Inflammatory macrophage (primary cell): Measurements from ENCODE around the gene OAS3.
"Not testable (repeated sequence)": the region's sequence is repeated elsewhere in the genome, so short reads cannot be mapped to it uniquely, and the experiment has no call there.

Source experiments
- DNase-seq, 2 donors: peaks; one replicate each; pipeline ENCODE4 v3.0.0-alpha.2; 2020 to 2022

Gene OAS3

DNA sequence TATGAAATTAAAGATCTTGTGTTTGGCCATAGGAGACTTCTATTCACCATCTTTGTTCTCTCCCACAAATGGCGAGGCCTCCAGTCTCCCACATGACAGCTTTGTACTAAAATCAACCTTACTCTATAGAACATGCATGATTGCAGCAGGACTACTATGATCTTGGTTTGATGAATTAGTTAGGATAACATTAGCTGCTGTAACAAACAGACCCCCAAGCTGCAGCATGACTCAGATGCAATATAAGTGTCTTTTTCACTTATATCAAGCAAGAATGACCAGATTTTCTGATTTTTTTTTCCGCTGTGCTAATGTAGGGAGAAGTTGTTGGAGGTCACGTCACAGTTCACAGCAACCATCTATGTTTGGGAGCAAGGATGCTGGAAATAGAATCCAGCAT, 10.8 kb upstream of the OAS3 start:
- no peak for DNase-seq

DNA sequence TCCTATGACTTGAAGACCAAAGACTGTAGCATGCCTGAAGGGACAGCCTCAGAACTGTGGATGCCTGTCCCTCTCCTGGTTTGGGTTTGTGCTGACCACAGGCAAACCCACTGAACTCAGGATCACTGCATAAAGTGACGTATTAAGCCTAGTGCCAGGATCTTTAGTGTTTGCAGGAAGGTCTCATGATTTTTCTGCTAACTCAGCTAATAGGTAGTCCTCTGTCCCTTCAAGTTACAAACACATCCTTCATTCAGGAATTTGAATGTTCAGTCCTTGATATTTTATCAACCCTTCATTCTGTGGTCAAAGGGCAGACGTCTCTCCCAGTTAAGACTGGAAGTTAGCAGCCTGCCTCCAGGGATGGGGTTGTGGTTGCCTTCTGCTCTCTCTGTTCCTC, 10.3 kb upstream of the OAS3 start:
- DNase-seq = no peak

GRCh38 chr12:112928978-112929377, 9.3 kb upstream of the OAS3 start:
- DNase-seq = no peak

DNA sequence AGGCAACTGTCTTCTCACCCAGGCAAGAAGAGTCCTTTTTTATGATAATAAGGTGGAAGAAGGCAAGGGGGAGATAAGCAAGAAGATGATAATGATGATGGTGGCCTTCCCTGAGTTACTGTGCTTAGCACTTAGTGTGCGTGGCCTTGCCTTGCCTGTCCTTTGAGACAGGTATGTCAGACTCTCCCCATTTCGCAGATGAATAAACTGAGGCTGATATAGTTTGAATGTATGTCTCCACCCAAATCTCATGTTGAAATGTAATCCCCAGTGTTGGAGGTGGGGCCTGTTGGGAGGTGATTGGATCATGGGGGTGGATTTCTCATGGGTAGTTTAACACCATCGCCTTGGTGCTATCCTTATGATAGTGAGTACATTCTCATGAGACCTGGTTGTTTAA, 8.6 kb upstream of the OAS3 start:
- DNase-seq = no peak

DNA sequence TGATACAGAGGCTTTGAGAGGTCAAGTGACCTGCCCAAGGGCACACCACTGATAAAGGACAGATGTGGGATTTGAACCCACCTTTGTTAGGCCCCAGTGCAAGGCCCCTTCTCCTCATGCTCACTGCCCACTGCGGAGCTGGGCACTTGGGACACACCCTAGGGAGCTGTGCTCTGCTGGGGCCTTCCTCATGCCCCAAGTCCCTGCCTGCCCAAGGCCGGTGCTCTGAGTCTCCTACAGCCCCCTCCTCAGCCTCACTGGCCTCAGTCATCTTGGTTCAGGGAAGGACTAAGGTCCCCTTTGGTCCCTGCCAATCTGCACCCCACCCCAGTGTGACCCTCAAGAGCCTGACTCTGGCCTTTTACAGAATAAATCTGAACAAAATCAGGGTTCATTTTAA, 7.9 kb upstream of the OAS3 start:
- no peak for DNase-seq

DNA sequence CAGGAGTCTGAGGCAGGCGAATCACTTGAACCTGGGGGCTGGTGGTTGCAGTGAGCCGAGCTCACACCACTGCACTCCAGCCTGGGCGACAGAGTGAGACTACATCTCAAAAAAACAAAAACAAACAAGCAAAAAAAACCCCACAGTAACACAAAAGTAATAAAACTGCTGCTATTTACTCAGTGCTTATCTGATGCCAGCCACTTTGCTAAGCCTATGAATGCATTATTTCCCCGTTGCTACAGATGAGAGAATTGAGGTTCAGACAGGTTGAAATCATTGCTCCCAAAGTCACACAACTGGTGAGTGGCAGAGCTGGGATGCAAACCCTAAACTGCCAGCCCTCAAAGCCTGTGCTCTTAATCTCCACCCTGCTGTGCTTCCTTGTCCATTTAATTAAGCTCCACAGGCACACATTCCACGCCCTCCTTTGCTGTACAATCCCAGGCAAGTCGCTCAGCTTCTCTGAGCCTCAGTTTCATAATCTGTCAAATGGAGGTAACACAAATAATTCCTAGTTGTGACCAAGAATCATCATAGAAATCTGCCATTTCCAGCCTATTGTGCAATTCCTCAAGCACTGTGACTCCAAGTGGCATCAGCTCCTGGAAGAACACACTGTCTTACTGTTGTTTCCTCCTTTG, 5.7 kb upstream of the OAS3 start:
- DNase-seq = no peak

- peak; percentile 24 to 59 for DNase-seq
Measured at GRCh38 chr12:112933129-112933505, 5.2 kb upstream of the OAS3 start.

GRCh38 chr12:112936264-112936663, 2.0 kb upstream of the OAS3 start:
- DNase-seq = no peak

GRCh38 chr12:112936927-112937326, 1.3 kb upstream of the OAS3 start:
- DNase-seq = no peak

DNA sequence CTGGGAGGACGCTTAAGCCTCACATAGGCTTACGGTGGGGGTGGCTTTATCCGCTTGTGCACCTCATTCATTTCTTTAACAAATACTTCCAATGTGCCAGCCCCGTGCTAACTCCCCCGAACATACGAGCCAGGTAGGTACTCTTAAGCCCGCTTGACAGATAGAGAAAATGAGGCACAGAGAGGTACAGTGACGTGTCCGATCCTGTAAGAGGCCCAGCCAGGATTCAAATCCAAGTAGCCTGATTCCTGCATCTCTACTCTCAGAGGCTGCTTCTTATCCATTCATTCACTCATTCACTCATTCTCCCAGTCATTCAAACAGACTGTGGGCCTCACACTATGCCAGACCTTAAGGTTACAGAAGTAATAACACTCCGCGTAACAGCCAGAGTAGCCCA, 477 bp downstream of the OAS3 start:
- DNase-seq = no peak

DNA sequence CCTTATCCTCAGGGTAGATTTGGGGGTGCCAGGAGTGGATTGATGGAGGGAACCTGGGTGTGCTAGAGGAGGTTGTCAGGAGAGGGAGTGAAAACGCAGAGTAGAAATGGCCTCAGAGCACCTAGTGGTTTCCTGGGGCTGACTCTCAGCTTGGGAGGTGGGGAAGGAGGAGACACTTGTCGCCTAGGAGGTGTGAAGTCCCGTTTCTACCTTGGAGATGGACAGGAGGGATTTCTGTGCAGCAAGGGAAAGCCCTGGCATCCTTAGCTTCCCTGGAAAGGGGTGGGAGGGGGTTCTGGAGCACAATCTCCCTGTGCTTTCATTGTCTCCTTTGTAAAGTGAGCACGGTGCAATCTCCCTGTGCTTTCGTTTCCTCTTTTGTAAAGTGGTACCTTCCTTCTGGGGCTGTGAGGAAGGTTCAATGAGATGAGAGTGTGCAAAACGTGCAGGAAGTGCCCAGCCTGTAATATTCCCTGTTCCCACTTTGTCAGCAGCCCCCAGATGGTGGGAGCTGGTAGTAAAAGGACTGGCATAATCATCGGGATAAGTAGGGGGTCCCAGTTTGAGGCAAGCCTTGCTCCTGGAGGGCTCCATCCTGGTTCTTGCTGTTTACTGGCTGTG, 1.6 kb downstream of the OAS3 start:
- peak in 1 of 2 donors; percentile 8 for DNase-seq

DNA sequence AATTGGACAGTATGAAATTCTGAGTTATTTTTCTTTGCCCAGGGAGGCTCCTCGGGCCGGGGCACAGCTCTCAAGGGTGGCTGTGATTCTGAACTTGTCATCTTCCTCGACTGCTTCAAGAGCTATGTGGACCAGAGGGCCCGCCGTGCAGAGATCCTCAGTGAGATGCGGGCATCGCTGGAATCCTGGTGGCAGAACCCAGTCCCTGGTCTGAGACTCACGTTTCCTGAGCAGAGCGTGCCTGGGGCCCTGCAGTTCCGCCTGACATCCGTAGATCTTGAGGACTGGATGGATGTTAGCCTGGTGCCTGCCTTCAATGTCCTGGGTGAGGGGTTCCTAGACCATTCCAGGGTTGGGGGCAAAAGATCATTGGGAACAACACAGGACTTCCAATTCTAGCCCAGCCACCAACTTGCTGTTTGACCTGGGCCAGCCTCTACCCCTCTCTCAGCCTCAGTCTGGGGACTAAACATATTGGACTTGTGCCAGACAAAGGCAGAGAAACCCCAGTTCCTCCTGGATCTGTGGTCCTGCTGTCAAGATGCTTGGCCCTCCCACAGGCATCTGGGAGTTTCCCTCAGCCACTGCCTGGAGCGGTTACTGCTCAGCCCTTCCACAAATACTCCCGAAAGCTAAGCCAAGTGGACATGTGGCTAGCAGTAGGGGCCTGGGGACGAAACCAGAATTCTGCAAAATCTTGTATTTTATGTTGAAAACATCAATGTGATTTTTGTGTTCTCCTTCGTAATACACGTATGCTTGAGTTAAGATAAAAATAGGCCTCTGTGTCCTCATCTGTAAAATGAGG, 3.5 kb downstream of the OAS3 start:
- no peak for DNase-seq

DNA sequence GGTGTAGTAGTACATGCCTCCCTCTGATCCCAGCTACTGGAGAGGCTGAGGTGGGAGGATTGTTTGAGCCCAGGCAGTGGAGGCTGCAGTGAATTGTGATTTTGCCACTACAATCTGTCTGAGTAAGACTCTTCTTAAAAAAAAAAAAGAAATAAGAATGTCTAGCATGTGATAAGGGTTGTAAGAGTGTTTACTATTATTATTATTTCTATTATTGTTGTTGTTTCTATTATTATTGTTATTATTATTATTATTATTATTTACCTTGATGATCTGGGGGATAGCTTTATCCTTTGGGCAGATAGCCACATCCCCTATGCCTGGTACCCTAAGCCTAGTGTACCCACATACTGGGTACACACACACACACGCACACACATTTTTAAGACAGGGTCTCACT, 4.3 kb downstream of the OAS3 start:
- no peak for DNase-seq

DNA sequence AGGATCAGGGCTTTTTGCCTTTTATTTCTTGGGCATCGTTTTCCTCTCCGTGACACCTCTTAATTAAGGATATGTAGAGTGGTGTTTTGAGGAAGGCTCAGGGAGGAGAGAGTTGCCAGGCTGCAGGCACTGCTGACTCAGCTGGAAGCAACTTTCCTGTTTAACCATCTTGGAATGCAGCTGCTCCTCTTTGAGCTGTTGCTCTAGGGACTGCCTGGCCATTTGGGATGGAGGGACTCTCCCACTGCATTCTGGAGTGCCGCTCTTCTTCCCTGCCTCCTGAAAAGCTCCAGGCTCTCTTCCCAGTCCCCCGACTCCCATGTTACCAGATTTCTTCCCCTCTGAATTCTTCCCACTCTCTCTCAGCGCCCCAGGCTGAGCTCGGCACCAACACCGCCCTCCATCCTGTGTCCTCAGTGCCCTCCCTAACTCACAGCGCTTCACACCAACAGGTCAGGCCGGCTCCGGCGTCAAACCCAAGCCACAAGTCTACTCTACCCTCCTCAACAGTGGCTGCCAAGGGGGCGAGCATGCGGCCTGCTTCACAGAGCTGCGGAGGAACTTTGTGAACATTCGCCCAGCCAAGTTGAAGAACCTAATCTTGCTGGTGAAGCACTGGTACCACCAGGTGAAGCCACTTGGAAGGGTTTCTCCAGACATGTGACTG, 5.9 kb downstream of the OAS3 start:
- DNase-seq = no peak

DNA sequence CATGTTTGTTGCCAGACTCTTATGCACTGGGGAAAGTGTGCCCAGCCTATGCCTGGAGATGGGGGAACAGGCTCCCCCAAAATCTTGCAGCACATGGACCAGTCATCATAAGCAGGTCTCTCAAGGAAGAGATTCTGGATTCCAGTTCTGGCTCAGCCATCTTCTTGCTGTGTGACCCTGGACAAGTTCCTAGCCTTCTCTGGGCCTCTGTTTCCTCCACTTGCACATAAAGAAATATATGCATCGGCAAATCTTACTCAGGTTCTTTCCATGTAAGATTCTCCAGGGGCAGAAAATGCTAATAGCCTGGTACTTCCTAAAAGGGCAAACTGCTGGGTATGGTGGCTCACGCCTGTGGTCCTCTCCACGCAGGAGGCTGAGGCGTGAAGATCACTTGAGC, 7.2 kb downstream of the OAS3 start:
- no peak for DNase-seq

GRCh38 chr12:112946236-112947000, 8.1 kb downstream of the OAS3 start:
- DNase-seq = no peak

GRCh38 chr12:112947314-112947713, 9.0 kb downstream of the OAS3 start:
- no peak for DNase-seq

DNA sequence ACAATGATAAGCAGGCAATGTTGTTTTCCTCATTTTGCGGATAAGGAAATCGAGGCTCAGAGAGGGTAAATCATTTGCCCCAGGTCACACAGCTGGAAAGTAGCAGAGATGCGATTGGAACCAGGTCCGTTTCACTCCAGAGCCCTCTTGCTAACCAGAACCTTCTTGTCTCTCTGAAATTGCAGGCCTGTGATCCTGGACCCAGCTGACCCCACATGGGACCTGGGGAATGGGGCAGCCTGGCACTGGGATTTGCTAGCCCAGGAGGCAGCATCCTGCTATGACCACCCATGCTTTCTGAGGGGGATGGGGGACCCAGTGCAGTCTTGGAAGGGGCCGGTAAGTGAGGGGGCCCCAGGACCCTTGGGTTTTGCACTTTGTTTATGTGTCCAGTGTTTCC, 9.5 kb downstream of the OAS3 start:
- DNase-seq = no peak

GRCh38 chr12:112948806-112949205, 10.5 kb downstream of the OAS3 start:
- DNase-seq = no peak

- no peak for DNase-seq
Measured at GRCh38 chr12:112950701-112951100, 12.4 kb downstream of the OAS3 start.

GRCh38 chr12:112957125-112957524, 18.9 kb downstream of the OAS3 start:
- not testable (repeated sequence) for DNase-seq

DNA sequence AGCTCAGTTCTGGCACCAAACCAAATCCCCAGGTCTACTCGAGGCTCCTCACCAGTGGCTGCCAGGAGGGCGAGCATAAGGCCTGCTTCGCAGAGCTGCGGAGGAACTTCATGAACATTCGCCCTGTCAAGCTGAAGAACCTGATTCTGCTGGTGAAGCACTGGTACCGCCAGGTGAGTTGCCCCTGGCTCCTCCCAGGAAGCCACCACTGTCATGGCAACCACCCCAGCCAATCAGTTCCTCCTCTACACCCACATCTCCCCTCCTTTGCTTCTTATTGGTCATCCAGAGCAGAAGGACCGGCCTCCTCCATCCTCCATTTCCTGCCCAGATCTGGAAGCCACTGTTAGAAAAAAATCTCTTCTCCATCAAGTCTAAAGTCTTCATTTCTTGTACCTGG, 22.8 kb downstream of the OAS3 start:
- no peak for DNase-seq

- no peak for DNase-seq
Measured at GRCh38 chr12:112961536-112961935, 23.3 kb downstream of the OAS3 start.
